Measurements from ENCODE around the gene DUOX1.

The DUOX1 gene

DNA sequence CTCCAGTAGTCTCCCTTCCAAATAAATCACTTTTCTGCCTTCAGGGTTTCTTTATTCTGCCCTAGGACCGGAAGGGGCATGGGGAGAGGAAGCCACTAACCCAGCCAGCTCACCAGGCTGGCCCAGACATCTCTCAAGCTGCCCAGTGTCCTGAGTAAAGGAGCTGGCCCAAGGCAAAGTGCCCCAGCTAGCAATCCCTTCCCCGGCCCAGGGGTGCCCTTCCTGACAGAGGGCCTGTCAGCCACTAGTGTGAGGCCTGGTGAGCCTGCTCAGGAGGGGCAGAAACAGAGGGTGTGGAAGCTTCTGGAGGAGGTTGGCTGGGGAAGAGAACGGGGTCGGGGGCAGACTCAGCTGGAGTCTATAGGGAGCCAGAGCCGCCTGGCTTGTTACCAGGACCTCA is 35.7 kb downstream of the DUOX1 start:
- no peak for TF ChIP-seq EZH2 (IDR thresholded peaks at IDR 0.05; ENCODE audit: borderline replicate concordance, low read depth, low read length, severe bottlenecking)
- TF ChIP-seq, protein P1, sequence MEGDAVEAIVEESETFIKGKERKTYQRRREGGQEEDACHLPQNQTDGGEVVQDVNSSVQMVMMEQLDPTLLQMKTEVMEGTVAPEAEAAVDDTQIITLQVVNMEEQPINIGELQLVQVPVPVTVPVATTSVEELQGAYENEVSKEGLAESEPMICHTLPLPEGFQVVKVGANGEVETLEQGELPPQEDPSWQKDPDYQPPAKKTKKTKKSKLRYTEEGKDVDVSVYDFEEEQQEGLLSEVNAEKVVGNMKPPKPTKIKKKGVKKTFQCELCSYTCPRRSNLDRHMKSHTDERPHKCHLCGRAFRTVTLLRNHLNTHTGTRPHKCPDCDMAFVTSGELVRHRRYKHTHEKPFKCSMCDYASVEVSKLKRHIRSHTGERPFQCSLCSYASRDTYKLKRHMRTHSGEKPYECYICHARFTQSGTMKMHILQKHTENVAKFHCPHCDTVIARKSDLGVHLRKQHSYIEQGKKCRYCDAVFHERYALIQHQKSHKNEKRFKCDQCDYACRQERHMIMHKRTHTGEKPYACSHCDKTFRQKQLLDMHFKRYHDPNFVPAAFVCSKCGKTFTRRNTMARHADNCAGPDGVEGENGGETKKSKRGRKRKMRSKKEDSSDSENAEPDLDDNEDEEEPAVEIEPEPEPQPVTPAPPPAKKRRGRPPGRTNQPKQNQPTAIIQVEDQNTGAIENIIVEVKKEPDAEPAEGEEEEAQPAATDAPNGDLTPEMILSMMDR (IDR thresholded peaks at IDR 0.05; ENCODE audit: borderline replicate concordance, extremely low read depth, low read length, poor library complexity, severe bottlenecking) = no peak

DNA sequence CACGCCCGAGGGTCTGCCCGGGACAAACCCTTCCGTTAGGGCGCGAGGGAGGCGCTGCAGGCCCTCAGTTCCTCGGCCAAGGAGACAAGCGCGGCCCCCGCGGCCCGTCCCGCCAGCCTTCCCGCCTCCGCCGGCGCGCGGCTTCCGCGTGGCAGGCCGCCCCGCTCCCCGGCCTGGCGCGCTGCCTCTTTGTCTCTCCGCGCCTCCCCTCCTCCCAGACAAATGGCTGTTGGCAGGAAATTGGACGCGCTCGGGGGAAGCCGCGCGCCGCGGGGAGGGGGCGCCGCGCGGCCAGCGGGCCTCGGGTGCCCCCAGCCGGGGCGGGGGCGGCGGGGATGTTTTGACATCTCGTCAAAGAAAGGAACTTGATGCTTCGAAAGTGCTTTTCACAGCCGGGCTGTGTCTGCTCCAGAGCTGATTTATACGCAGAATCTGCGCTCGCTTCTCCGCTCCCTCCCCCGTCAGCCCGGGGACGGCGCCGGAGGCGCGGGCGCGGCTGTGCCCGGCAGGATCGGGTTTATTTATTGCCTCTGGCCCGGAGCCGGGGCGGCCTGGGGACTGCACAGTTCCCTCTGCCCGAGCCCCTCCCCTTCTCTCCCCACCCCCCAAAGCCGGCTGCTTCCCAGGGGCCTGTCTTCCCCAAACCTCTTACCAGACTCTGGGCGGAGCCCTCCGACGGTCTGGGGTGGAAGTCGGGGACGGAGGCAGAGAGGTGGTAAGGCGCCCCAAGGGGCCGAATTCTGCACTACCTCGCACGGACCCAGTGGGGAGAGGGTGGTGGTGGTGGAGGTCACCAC is 37.2 kb downstream of the DUOX1 start:
- Histone ChIP-seq H3K4me3 (ENCODE audit: low read depth in 1 of 2, low read length in 2 of 2) (peak overlapping the region; percentile 45 to 65), H3K9me3 (ENCODE audit: insufficient read depth, low read length, severe bottlenecking) (no peaks in the 10 kb centered on the region), H2AFZ (ENCODE audit: low read depth, low read length) (peak overlapping the region; percentile 70), H3K36me3 (ENCODE audit: insufficient read depth, low read length) (no peaks in the 10 kb centered on the region), H3K27me3 (ENCODE audit: insufficient read depth, low read length, poor library complexity) (no peaks in the 10 kb centered on the region), H3K27ac (ENCODE audit: low read length) (peak overlapping the region; percentile 87), H4K20me1 (ENCODE audit: insufficient read depth, low read length) (no peaks in the 10 kb centered on the region), H3K79me2 (ENCODE audit: insufficient read depth, low read length) (peaks cover 8% of the 10 kb centered on the region), H3K4me1 (ENCODE audit: insufficient read depth, low read length) (peaks cover 23% of the 10 kb centered on the region), H3K4me2 (ENCODE audit: insufficient read depth, low read length) (peak overlapping the region; percentile 78), H3K9ac (ENCODE audit: low read depth, low read length) (peak overlapping the region; percentile 100)
- peak; percentile 86 for DNase-seq
- peak; percentile 83 for ATAC-seq (ENCODE audit: insufficient read depth, low read depth)
- TF ChIP-seq EZH2 (IDR thresholded peaks at IDR 0.05; ENCODE audit: borderline replicate concordance, low read depth, low read length, severe bottlenecking) = no peak
- TF ChIP-seq, protein P1 (IDR thresholded peaks at IDR 0.05; ENCODE audit: borderline replicate concordance, extremely low read depth, low read length, poor library complexity, severe bottlenecking) = peak; percentile 69

More for the DNA sequence above, 35.7 kb downstream of the DUOX1 start:
- Histone ChIP-seq H3K4me1 (ENCODE audit: insufficient read depth, low read length) (peaks cover 23% of the 10 kb centered on the region), H3K4me2 (ENCODE audit: insufficient read depth, low read length) (peak overlapping the region; percentile 78), H3K4me3 (ENCODE audit: low read depth in 1 of 2, low read length in 2 of 2) (peak overlapping the region in 1 of 2 experiments; percentile 65; a peak in 2 of 4 replicates), H3K27me3 (ENCODE audit: insufficient read depth, low read length, poor library complexity) (no peaks in the 10 kb centered on the region), H3K9me3 (ENCODE audit: insufficient read depth, low read length, severe bottlenecking) (no peaks in the 10 kb centered on the region), H3K36me3 (ENCODE audit: insufficient read depth, low read length) (no peaks in the 10 kb centered on the region), H2AFZ (ENCODE audit: low read depth, low read length) (no peak overlapping the region), H3K27ac (ENCODE audit: low read length) (peak overlapping the region; percentile 87; the same call in 1 of the 2 replicates), H3K9ac (ENCODE audit: low read depth, low read length) (peak overlapping the region; percentile 100), H3K79me2 (ENCODE audit: insufficient read depth, low read length) (peaks cover 8% of the 10 kb centered on the region), H4K20me1 (ENCODE audit: insufficient read depth, low read length) (no peaks in the 10 kb centered on the region)
- DNase-seq (no peak), ATAC-seq (ENCODE audit: insufficient read depth, low read depth) (no peak)

DNA sequence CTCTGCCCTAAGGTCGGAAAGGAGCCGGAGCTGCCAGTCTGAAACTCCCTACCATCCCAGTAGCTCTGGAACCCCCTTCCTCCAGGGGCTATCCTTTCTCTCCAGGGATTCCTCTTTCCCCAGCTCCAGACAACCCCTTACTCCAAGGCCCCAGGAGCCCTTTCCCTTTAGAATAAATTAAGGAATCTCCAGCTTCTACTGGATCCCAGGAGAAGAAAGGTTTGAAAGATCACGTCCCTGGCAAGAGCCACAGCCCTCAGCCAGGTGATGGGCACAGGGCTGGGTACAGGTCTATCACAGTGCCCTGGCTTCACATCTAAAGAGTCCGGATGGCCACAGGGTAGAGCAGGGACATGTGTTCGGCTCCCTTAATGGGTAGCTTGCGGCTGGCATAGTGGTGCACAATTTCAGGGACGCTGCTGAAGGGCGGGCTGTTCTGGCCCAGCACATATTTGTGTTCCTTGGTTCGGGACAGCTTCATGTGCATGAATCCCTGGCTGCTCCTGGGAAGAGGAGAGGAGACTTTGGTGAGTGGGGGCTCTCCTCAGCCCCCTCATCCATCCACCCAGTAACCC is 37.9 kb downstream of the DUOX1 start:
- no peaks in the 10 kb centered on the region for H3K27me3 ChIP-seq (ENCODE audit: insufficient read depth, low read length, poor library complexity)
- H3K4me3 ChIP-seq (ENCODE audit: low read depth in 1 of 2, low read length in 2 of 2) = peak overlapping the region in 1 of 2 experiments; percentile 65; a peak in 2 of 4 replicates
- TF ChIP-seq, protein P1 (IDR thresholded peaks at IDR 0.05; ENCODE audit: borderline replicate concordance, extremely low read depth, low read length, poor library complexity, severe bottlenecking) = no peak
- TF ChIP-seq EZH2 (IDR thresholded peaks at IDR 0.05; ENCODE audit: borderline replicate concordance, low read depth, low read length, severe bottlenecking) = no peak
- ATAC-seq (ENCODE audit: insufficient read depth, low read depth) = no peak
- H3K36me3 ChIP-seq (ENCODE audit: insufficient read depth, low read length) = no peaks in the 10 kb centered on the region
- no peaks in the 10 kb centered on the region for H3K9me3 ChIP-seq (ENCODE audit: insufficient read depth, low read length, severe bottlenecking)
- H3K9ac ChIP-seq (ENCODE audit: low read depth, low read length) = peak overlapping the region; percentile 100
- H3K79me2 ChIP-seq (ENCODE audit: insufficient read depth, low read length) = peaks cover 8% of the 10 kb centered on the region
- peak overlapping the region; percentile 70 for H2AFZ ChIP-seq (ENCODE audit: low read depth, low read length)
- peak overlapping the region; percentile 78 for H3K4me2 ChIP-seq (ENCODE audit: insufficient read depth, low read length)
- no peaks in the 10 kb centered on the region for H4K20me1 ChIP-seq (ENCODE audit: insufficient read depth, low read length)
- no peak for DNase-seq
- peaks cover 23% of the 10 kb centered on the region for H3K4me1 ChIP-seq (ENCODE audit: insufficient read depth, low read length)
- H3K27ac ChIP-seq (ENCODE audit: low read length) = peak overlapping the region; percentile 87
